HepG2 (cell line): ENCODE measurements around the gene NET1. TPM values are rescaled to one million over a fixed set of nuclear protein-coding genes. Genes with fewer than 3 reads are reported as not detected.

Source experiments
- ATAC-seq: fragments of 200-7000 bp; cut with Tn5 transposase; 3 replicates; pipeline ENCODE4 v1.9.1; 2020; ENCODE audit warnings: mild to moderate bottlenecking, moderate library complexity
- BruUV-seq: library from RNA; stranded (reverse); fragments of 400-500 nt; replicated peaks from 2 replicates; lab custom pipeline; 2021; lab: Mats Ljungman, UMichigan
- CTCF ChIA-PET: fragments of 300-600 bp; formaldehyde crosslinking; extraction: SDS; loops from one replicate; lab custom pipeline; 2021; ENCODE audit warnings: low total read pairs, inconsistent platforms, low intra/inter-chr PET ratio; lab: Yijun Ruan, JAX
- POLR2A ChIA-PET: fragments of 350-600 bp; sonication (Branson Sonifier 250); formaldehyde crosslinking; loops from one replicate; lab custom pipeline; 2020; ENCODE audit warnings: antibody characterized with exemption, inconsistent platforms; lab: Yijun Ruan, JAX
- DNase-seq: peaks from one replicate; pipeline ENCODE4 v3.0.0-alpha.2; 2015; ENCODE audit warnings: low spot score
- FAIRE-seq: peaks from 3 replicates; lab custom pipeline; 2011; peaks lifted over from hg19 to GRCh38; lab: Jason Lieb, UNC
- H2AFZ ChIP-seq: one replicate; pipeline ENCODE4 v1.6.1; 2011; ENCODE audit warnings: low read length, inconsistent platforms
- H3K27ac ChIP-seq: fragments of 300-600 bp; 3 replicates; pipeline ENCODE4 v1.8.0; 2011; ENCODE audit warnings: mixed run types, mild to moderate bottlenecking, mixed read lengths, low read length, inconsistent platforms; ENCODE audit not compliant: insufficient read depth; ENCODE audit errors: extremely low read length
- H3K27me3 ChIP-seq, 2 experiments: fragments of 200-600 bp in 1 of 2; 2 replicates in 1 of 2; 3 replicates in 1 of 2; pipeline versions ENCODE4 v1.6.0 to v1.8.0; 2011; ENCODE audit warnings: low read length in 2 of 2, mild to moderate bottlenecking in 2 of 2, moderate library complexity in 2 of 2, inconsistent platforms in 1 of 2; ENCODE audit not compliant: insufficient read depth in 2 of 2, control insufficient read depth in 1 of 2
- H3K36me3 ChIP-seq, 2 experiments: fragments of 200-600 bp in 1 of 2; replicated peaks in 1 of 2; 2 replicates in 1 of 2; 3 replicates in 1 of 2; pipeline versions ENCODE4 v1.5.1 to v1.8.0; 2011; ENCODE audit warnings: low read length in 2 of 2, inconsistent platforms in 1 of 2; ENCODE audit not compliant: insufficient read depth in 2 of 2, control insufficient read depth in 1 of 2
- H3K4me1 ChIP-seq: 2 replicates; pipeline ENCODE4 v1.5.1; 2012; ENCODE audit warnings: low read length, inconsistent platforms; ENCODE audit not compliant: insufficient read depth
- H3K4me2 ChIP-seq: 2 replicates; pipeline ENCODE4 v1.6.0; 2011; ENCODE audit warnings: low read depth, low read length, inconsistent platforms
- H3K4me3 ChIP-seq, 3 experiments: fragments of 200-600 bp in 1 of 3; sonication (generic), shearing (Covaris generic) in 1 of 3; replicated peaks in 1 of 3; 2 replicates each; pipeline ENCODE4 v1.5.1; 2011 to 2016; ENCODE audit warnings: low read length in 3 of 3, inconsistent platforms in 2 of 3, low read depth in 2 of 3, mild to moderate bottlenecking in 2 of 3, control low read depth in 1 of 3, mixed read lengths in 1 of 3; ENCODE audit not compliant: insufficient read depth in 1 of 3
- H3K79me2 ChIP-seq: one replicate; pipeline ENCODE4 v1.6.1; 2011; ENCODE audit warnings: low read length, inconsistent platforms; ENCODE audit not compliant: insufficient read depth
- H3K9ac ChIP-seq: 2 replicates; pipeline ENCODE4 v1.6.0; 2011; ENCODE audit warnings: mild to moderate bottlenecking, low read depth, low read length, inconsistent platforms; ENCODE audit not compliant: insufficient read depth
- H3K9me3 ChIP-seq: 2 replicates; pipeline ENCODE4 v1.5.1; 2012; ENCODE audit warnings: mild to moderate bottlenecking, low read length
- H4K20me1 ChIP-seq: 2 replicates; pipeline ENCODE4 v1.6.0; 2011; ENCODE audit warnings: inconsistent platforms, mild to moderate bottlenecking, low read length, moderate library complexity; ENCODE audit not compliant: insufficient read depth
- FOXC1 ChIP-seq: sonication (generic); formaldehyde crosslinking; IDR thresholded peaks from 2 replicates; pipeline ENCODE4 v1.8.0; 2022; ENCODE audit warnings: mild to moderate bottlenecking, missing genetic modification reagents, borderline replicate concordance
- FOXP1 ChIP-seq, 2 experiments: fragments of 450-650 bp in 1 of 2; IDR thresholded peaks; 2 replicates each; pipeline ENCODE4 v1.6.1; 2017 to 2018; ENCODE audit warnings: antibody characterized with exemption in 1 of 2
- PHF20 ChIP-seq: sonication (generic); formaldehyde crosslinking; IDR thresholded peaks from 2 replicates; pipeline ENCODE4 v1.5.0; 2020; ENCODE audit warnings: mild to moderate bottlenecking, missing genetic modification reagents
- ZFP90 ChIP-seq: sonication (generic); formaldehyde crosslinking; IDR thresholded peaks from 2 replicates; pipeline ENCODE4 v1.8.0; 2022; ENCODE audit warnings: missing genetic modification reagents, mild to moderate bottlenecking, inconsistent platforms, borderline replicate concordance
- ZNF468 ChIP-seq: sonication (generic); formaldehyde crosslinking; IDR thresholded peaks from 2 replicates; pipeline ENCODE4 v1.8.0; 2022; ENCODE audit warnings: mild to moderate bottlenecking, moderate library complexity, missing genetic modification reagents
- ZNF784 ChIP-seq: sonication (generic); formaldehyde crosslinking; IDR thresholded peaks from 2 replicates; pipeline ENCODE4 v1.5.1; 2020; ENCODE audit warnings: missing genetic modification reagents, mild to moderate bottlenecking, borderline replicate concordance
- WGBS: methylation state at CpG from one replicate; pipeline ENCODE4 v1.1.6; 2017; ENCODE audit warnings: low lambda C conversion rate; 5-methylcytosine and 5-hydroxymethylcytosine counted together
- in situ Hi-C: cut with HindIII; loops from 2 replicates; pipeline ENCODE4 v1.10.0; 2017; ENCODE audit warnings: low pct_unique_long_range_greater_than_20kb; ENCODE audit not compliant: extremely low pct_ligation_motif_present
- intact Hi-C: fragments of 100-400 bp; cut with micrococcal nuclease; formaldehyde crosslinking; loops from one replicate; pipeline ENCODE4 v1.10.0; 2022; ENCODE audit not compliant: unreplicated experiment
- polyA plus RNA-seq, 8 experiments: library from polyadenylated mRNA; depleted of rRNA in 3 of 8; stranded (reverse) in 7 of 8; unstranded in 1 of 8; fragments of >200 nt; fragmentation: Illumina TruSeq in 4 of 8; extraction: Trizol in 4 of 8; gene quantifications; 2 replicates each; pipeline versions ENCODE4 v1.2.1 to v1.2.3, GENCODE V29; 2011 to 2016; ENCODE audit warnings: low read depth in 4 of 8, missing spikeins in 1 of 8, mixed read lengths in 1 of 8; ENCODE audit not compliant: insufficient read depth in 1 of 8
- total RNA-seq, 5 experiments: library from RNA; depleted of rRNA; stranded (reverse); fragments of >200 nt; fragmentation: Illumina TruSeq; extraction: Trizol; gene quantifications; 2 replicates each; pipeline ENCODE4 v1.2.3, GENCODE V29; 2016; ENCODE audit warnings: low read depth in 1 of 5

The NET1 gene
- total and polyA plus RNA-seq, 2 of the 13 experiments (the other 11 are each of a cell fraction or from before 2014, with no cell fraction given), result 48.1 to 65.8 TPM

GRCh38 chr10:5418584-5418983 lies 6.2 kb downstream of the NET1 start:
- no peak overlapping the region for H3K4me2 ChIP-seq
- TF ChIP-seq PHF20 (CRISPR knock-in tag) (no peak), ZFP90 (peak; percentile 80)
- TF ChIP-seq, all 625 proteins: peak for 1
- H3K9me3 ChIP-seq, result peaks cover 8% of the 10 kb centered on the region; the same call in 1 of the 2 replicates
- no TSS peak for BruUV-seq
- H3K4me1 ChIP-seq, result peaks cover 19% of the 10 kb centered on the region
- no peaks in the 10 kb centered on the region for H4K20me1 ChIP-seq
- ChIA-PET POLR2A (no interaction called here), CTCF (no interaction called here)
- no peaks in the 10 kb centered on the region for H3K36me3 ChIP-seq
- no peak overlapping the region for H3K9ac ChIP-seq
- no peak for DNase-seq
- no peaks in the 10 kb centered on the region for H3K27me3 ChIP-seq
- H2AFZ ChIP-seq, result no peak overlapping the region
- ATAC-seq, result no peak
- peaks cover 95% of the 10 kb centered on the region for H3K79me2 ChIP-seq
- intact Hi-C loops (no loop called here), in situ Hi-C loops (no loop called here)
- H3K4me3 ChIP-seq, result no peak overlapping the region
- FAIRE-seq, result no peak
- no peak overlapping the region for H3K27ac ChIP-seq

- intact Hi-C loops, result no loop called here
- in situ Hi-C loops, result no loop called here
Observed at GRCh38 chr10:5419466-5420094, 7.2 kb downstream of the NET1 start.

More at GRCh38 chr10:5419466-5420094, 7.2 kb downstream of the NET1 start:
- CTCF ChIA-PET, result no interaction called here
- H3K36me3 ChIP-seq, result no peaks in the 10 kb centered on the region
- no peak for ATAC-seq
- H3K4me1 ChIP-seq, result peaks cover 9% of the 10 kb centered on the region
- no peak overlapping the region for H3K4me3 ChIP-seq
- no peak overlapping the region for H2AFZ ChIP-seq
- H3K9me3 ChIP-seq, result peaks cover 8% of the 10 kb centered on the region; the same call in 1 of the 2 replicates
- no peak overlapping the region for H3K4me2 ChIP-seq
- POLR2A ChIA-PET, result no interaction called here
- 95% methylated on average over 3 of the region's 3 CpGs for WGBS
- peaks cover 95% of the 10 kb centered on the region for H3K79me2 ChIP-seq
- H3K27ac ChIP-seq, result no peak overlapping the region
- H3K27me3 ChIP-seq, result no peaks in the 10 kb centered on the region
- H4K20me1 ChIP-seq, result no peaks in the 10 kb centered on the region
- no peak overlapping the region for H3K9ac ChIP-seq
- DNase-seq, result no peak
- TF ChIP-seq FOXP1 (IDR thresholded peaks at IDR 0.05) (peak; percentile 55; the same call in 1 of the 2 replicates), FOXP1 (CRISPR knock-in tag; IDR thresholded peaks at IDR 0.05) (no peak), ZNF468 (no peak), ZNF784 (CRISPR knock-in tag) (no peak), FOXC1 (CRISPR knock-in tag) (no peak)
- BruUV-seq, result no TSS peak
- FAIRE-seq, result no peak
